NOMO-1 treated with dmso at 0.1 percent for 144 hours (cell line): ENCODE results near the gene MYO6.

Source experiments
- DNase-seq: peaks from one replicate; lab custom pipeline; 2025; ENCODE audit not compliant: unreplicated experiment; lab: John Stamatoyannopoulos, UW

Gene MYO6

GRCh38 chr6:75819776-75820487 is 70.9 kb downstream of the MYO6 start:
- DNase-seq: no peak

GRCh38 chr6:75824160-75824559 is 75.1 kb downstream of the MYO6 start:
- no peak for DNase-seq

GRCh38 chr6:75827163-75827562 is 78.1 kb downstream of the MYO6 start:
- no peak for DNase-seq

GRCh38 chr6:75830959-75831885 is 82.2 kb downstream of the MYO6 start:
- DNase-seq: no peak

- DNase-seq: no peak
Measured at GRCh38 chr6:75834447-75834846, 85.4 kb downstream of the MYO6 start.

- DNase-seq: no peak
Measured at GRCh38 chr6:75842191-75842590, 93.2 kb downstream of the MYO6 start.

GRCh38 chr6:75842732-75843131 is 93.7 kb downstream of the MYO6 start:
- DNase-seq: no peak

- no peak for DNase-seq
Measured at GRCh38 chr6:75843396-75843795, 94.4 kb downstream of the MYO6 start.

GRCh38 chr6:75848274-75848673 is 99.2 kb downstream of the MYO6 start:
- DNase-seq: no peak

GRCh38 chr6:75849329-75850025 is 100.4 kb downstream of the MYO6 start:
- DNase-seq: no peak

- DNase-seq: no peak
Measured at GRCh38 chr6:75850026-75850833, 101.2 kb downstream of the MYO6 start.

- no peak for DNase-seq
Measured at GRCh38 chr6:75852721-75853120, 103.7 kb downstream of the MYO6 start.

GRCh38 chr6:75853806-75854205 is 104.8 kb downstream of the MYO6 start:
- DNase-seq: no peak

- DNase-seq: no peak
Measured at GRCh38 chr6:75855052-75855451, 106.0 kb downstream of the MYO6 start.

- DNase-seq: no peak
Measured at GRCh38 chr6:75856902-75857301, 107.9 kb downstream of the MYO6 start.

- no peak for DNase-seq
Measured at GRCh38 chr6:75863001-75863400, 114.0 kb downstream of the MYO6 start.

- DNase-seq: no peak
Measured at GRCh38 chr6:75863784-75864183, 114.7 kb downstream of the MYO6 start.

- no peak for DNase-seq
Measured at GRCh38 chr6:75864446-75864845, 115.4 kb downstream of the MYO6 start.

GRCh38 chr6:75870389-75870788 is 121.3 kb downstream of the MYO6 start:
- no peak for DNase-seq

GRCh38 chr6:75874224-75874623 is 125.2 kb downstream of the MYO6 start:
- DNase-seq: no peak

GRCh38 chr6:75876152-75876551 is 127.1 kb downstream of the MYO6 start:
- no peak for DNase-seq
